Gastrocnemius medialis (tissue), 4 donors: ENCODE results near the gene TANC2. TPM values are rescaled to one million over a fixed set of nuclear protein-coding genes. Genes with fewer than 3 reads are reported as not detected.
"Not testable (repeated sequence)": the region's sequence is repeated elsewhere in the genome, so short reads cannot be mapped to it uniquely, and the experiment has no call there.

ENCODE experiments used
- ATAC-seq, 2 donors: fragments of 150-250 bp; one replicate each; pipeline ENCODE4 v1.9.1; 2016
- DNase-seq, 2 donors: peaks; one replicate each; pipeline ENCODE4 v3.0.0-alpha.2; 2019
- H3K27ac ChIP-seq, 4 donors: fragments of 200-600 bp; sonication (generic); 1 replicate in 1 of 4; 2 replicates in 3 of 4; pipeline ENCODE4 v1.5.1; 2016 to 2018; ENCODE audit warnings: mild to moderate bottlenecking in 2 of 4, moderate library complexity in 1 of 4
- H3K27me3 ChIP-seq, 3 donors: fragments of 200-600 bp; sonication (generic) in 2 of 3; 1 replicate in 1 of 3; 2 replicates in 2 of 3; pipeline versions ENCODE4 v1.5.1 to v1.6.0; 2016 to 2019; ENCODE audit warnings: mild to moderate bottlenecking in 1 of 3, moderate library complexity in 1 of 3
- H3K36me3 ChIP-seq, 2 donors: fragments of 200-600 bp; sonication (generic) in 1 of 2; one replicate each; pipeline ENCODE4 v1.5.1; 2017 to 2018
- H3K4me1 ChIP-seq, 2 donors: fragments of 200-600 bp; sonication (generic) in 1 of 2; one replicate each; pipeline ENCODE4 v1.5.1; 2016 to 2017; ENCODE audit warnings: mild to moderate bottlenecking in 2 of 2
- H3K4me3 ChIP-seq, 4 donors: fragments of 200-600 bp; sonication (generic) in 3 of 4; 1 replicate in 1 of 4; 2 replicates in 3 of 4; pipeline ENCODE4 v1.5.1; 2016 to 2019; ENCODE audit warnings: mild to moderate bottlenecking in 2 of 4
- H3K9me3 ChIP-seq, 3 donors: fragments of 200-600 bp; sonication (generic) in 2 of 3; 1 replicate in 1 of 3; 2 replicates in 2 of 3; pipeline ENCODE4 v1.5.1; 2016 to 2019
- CTCF ChIP-seq, 5 experiments: fragments of 450-650 bp in 3 of 5; fragments of 200-600 bp in 2 of 5; sonication (generic) in 2 of 5; IDR thresholded peaks in 4 of 5; conservative IDR thresholded peaks in 1 of 5; 1 replicate in 4 of 5; 2 replicates in 1 of 5; pipeline ENCODE4 v1.5.1; 2016 to 2019; ENCODE audit warnings: antibody characterized with exemption in 5 of 5, mild to moderate bottlenecking in 3 of 5, moderate library complexity in 3 of 5
- POLR2A ChIP-seq, 2 donors: fragments of 450-650 bp; IDR thresholded peaks; one replicate each; pipeline ENCODE4 v1.6.1; 2017; ENCODE audit warnings: antibody characterized with exemption in 2 of 2, mild to moderate bottlenecking in 2 of 2, moderate library complexity in 2 of 2
- in situ Hi-C, 4 donors: fragments of 200-750 bp; cut with MboI; loops; one replicate each; pipeline versions ENCODE4 v1.15.0 to v1.8.0; 2017; ENCODE audit warnings: low sequenced_read_pairs in 4 of 4
- intact Hi-C: fragments of 100-400 bp; cut with DNase I; formaldehyde crosslinking; loops from one replicate; pipeline ENCODE4 v1.15.1; 2023; ENCODE audit warnings: low total_unique reads
- total RNA-seq, 4 donors: library from RNA; depleted of rRNA; stranded (reverse); fragments of >200 nt; gene quantifications; one replicate each; pipeline versions ENCODE4 v1.1.0 to v1.2.3, GENCODE V29; 2016

TANC2 gene
- total RNA-seq, 4 donors from 2014 or later: 1.9 to 7.1 (median 4.9) TPM

GRCh38 chr17:62970610-62971009 is 4.6 kb downstream of the TANC2 start:
- ATAC-seq (no peak), DNase-seq (no peak)
- no peak overlapping the region for H3K27ac ChIP-seq
- TF ChIP-seq CTCF (IDR thresholded peaks at IDR 0.05 in 4 of 5, conservative IDR thresholded peaks at IDR 0.05 in 1 of 5) (no peak), POLR2A (IDR thresholded peaks at IDR 0.05) (no peak)
- H3K4me3 ChIP-seq: no peak overlapping the region
- no peaks in the 10 kb centered on the region for H3K36me3 ChIP-seq
- in situ Hi-C loops (loop anchor here in 3 of 4 donors (10.0 to 25.0 kb wide), 3 partner anchors 108 to 258 kb away; no protein-coding TSS in a partner anchor), intact Hi-C loops (no loop called here)
- peaks cover 7 to 12% of the 10 kb centered on the region in 2 donors for H3K4me1 ChIP-seq
- no peaks in the 10 kb centered on the region for H3K9me3 ChIP-seq
- no peaks in the 10 kb centered on the region for H3K27me3 ChIP-seq

- Histone ChIP-seq H3K27me3 (no peaks in the 10 kb centered on the region), H3K4me3 (no peak overlapping the region), H3K9me3 (no peaks in the 10 kb centered on the region), H3K36me3 (no peaks in the 10 kb centered on the region), H3K4me1 (peaks cover 7 to 9% of the 10 kb centered on the region in 2 donors), H3K27ac (no peak overlapping the region)
- TF ChIP-seq CTCF (IDR thresholded peaks at IDR 0.05 in 4 of 5, conservative IDR thresholded peaks at IDR 0.05 in 1 of 5) (no peak), POLR2A (IDR thresholded peaks at IDR 0.05) (no peak)
- in situ Hi-C loops (loop anchor here in 3 of 4 donors (10.0 to 25.0 kb wide), 3 partner anchors 110 to 260 kb away; no protein-coding TSS in a partner anchor), intact Hi-C loops (no loop called here)
- no peak for DNase-seq
- no peak for ATAC-seq
Measured at GRCh38 chr17:62971853-62972252, 5.8 kb downstream of the TANC2 start.

DNA sequence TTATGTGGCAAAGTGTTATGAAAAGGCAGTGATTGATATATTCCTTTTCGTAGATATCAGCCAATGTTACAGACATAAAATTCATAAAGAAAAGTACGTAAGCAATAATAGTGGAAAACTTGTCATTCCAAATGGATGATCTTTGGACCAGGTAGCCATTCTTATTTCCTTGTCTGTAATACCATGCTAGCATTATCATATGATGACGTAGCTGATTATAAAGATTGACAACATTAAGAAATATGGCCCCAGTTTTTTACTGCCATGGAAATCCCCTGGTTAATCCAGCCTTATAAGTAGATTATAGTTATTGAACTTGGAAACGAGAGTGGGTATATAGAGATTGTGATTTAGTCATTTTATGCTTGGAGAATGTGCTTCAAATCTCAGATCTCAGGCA is 8.8 kb downstream of the TANC2 start:
- no peaks in the 10 kb centered on the region for H3K9me3 ChIP-seq
- no peak for TF ChIP-seq CTCF (IDR thresholded peaks at IDR 0.05 in 4 of 5, conservative IDR thresholded peaks at IDR 0.05 in 1 of 5)
- TF ChIP-seq POLR2A (IDR thresholded peaks at IDR 0.05): no peak
- no peak overlapping the region for H3K4me3 ChIP-seq
- no peaks in the 10 kb centered on the region for H3K4me1 ChIP-seq
- H3K36me3 ChIP-seq: no peaks in the 10 kb centered on the region
- ATAC-seq (no peak), DNase-seq (no peak)
- in situ Hi-C loops: loop anchor here in 3 of 4 donors (10.0 to 25.0 kb wide), 4 partner anchors 112 to 438 kb away; no protein-coding TSS in a partner anchor
- H3K27ac ChIP-seq: no peak overlapping the region
- no peaks in the 10 kb centered on the region for H3K27me3 ChIP-seq
- intact Hi-C loops: no loop called here

GRCh38 chr17:62975206-62975605 is 9.2 kb downstream of the TANC2 start:
- Histone ChIP-seq H3K4me3 (no peak overlapping the region), H3K27ac (no peak overlapping the region), H3K27me3 (no peaks in the 10 kb centered on the region), H3K9me3 (no peaks in the 10 kb centered on the region), H3K4me1 (no peaks in the 10 kb centered on the region), H3K36me3 (no peaks in the 10 kb centered on the region)
- intact Hi-C loops: no loop called here
- no peak for ATAC-seq
- in situ Hi-C loops: loop anchor here in 1 of 4 donors (10.0 to 25.0 kb wide), 2 partner anchors 260 to 437 kb away; no protein-coding TSS in a partner anchor
- TF ChIP-seq POLR2A (IDR thresholded peaks at IDR 0.05): no peak
- no peak for TF ChIP-seq CTCF (IDR thresholded peaks at IDR 0.05 in 4 of 5, conservative IDR thresholded peaks at IDR 0.05 in 1 of 5)
- DNase-seq: no peak

- ATAC-seq, intact Hi-C loops, H3K36me3 ChIP-seq, H3K4me1 ChIP-seq, H3K9me3 ChIP-seq, H3K27ac ChIP-seq, H3K4me3 ChIP-seq, DNase-seq, H3K27me3 ChIP-seq: not testable (repeated sequence)
- in situ Hi-C loops: loop anchor here in 1 of 4 donors (10.0 to 25.0 kb wide), 2 partner anchors 262 to 436 kb away; no protein-coding TSS in a partner anchor
Measured at GRCh38 chr17:62976643-62977231, 10.7 kb downstream of the TANC2 start.
